Measurements from ENCODE around the gene C6orf136.

Gene C6orf136

GRCh38 chr6:30679765-30680535, 33.0 kb downstream of the C6orf136 start:
- TF ChIP-seq, protein P1, sequence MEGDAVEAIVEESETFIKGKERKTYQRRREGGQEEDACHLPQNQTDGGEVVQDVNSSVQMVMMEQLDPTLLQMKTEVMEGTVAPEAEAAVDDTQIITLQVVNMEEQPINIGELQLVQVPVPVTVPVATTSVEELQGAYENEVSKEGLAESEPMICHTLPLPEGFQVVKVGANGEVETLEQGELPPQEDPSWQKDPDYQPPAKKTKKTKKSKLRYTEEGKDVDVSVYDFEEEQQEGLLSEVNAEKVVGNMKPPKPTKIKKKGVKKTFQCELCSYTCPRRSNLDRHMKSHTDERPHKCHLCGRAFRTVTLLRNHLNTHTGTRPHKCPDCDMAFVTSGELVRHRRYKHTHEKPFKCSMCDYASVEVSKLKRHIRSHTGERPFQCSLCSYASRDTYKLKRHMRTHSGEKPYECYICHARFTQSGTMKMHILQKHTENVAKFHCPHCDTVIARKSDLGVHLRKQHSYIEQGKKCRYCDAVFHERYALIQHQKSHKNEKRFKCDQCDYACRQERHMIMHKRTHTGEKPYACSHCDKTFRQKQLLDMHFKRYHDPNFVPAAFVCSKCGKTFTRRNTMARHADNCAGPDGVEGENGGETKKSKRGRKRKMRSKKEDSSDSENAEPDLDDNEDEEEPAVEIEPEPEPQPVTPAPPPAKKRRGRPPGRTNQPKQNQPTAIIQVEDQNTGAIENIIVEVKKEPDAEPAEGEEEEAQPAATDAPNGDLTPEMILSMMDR (IDR thresholded peaks at IDR 0.05), result no peak
- H3K27ac ChIP-seq, result peak overlapping the region; percentile 95
- H3K36me3 ChIP-seq, result peaks cover 67% of the 10 kb centered on the region
- no peaks in the 10 kb centered on the region for H3K27me3 ChIP-seq
- H3K4me3 ChIP-seq (ENCODE audit: low read depth in 1 of 2, low read length in 1 of 2), result peak overlapping the region; percentile 95 to 100
- H3K4me1 ChIP-seq (ENCODE audit: control insufficient read depth in 1 of 2, insufficient read depth in 1 of 2, low read depth in 1 of 2, low read length in 1 of 2), result peaks cover 37 to 55% of the 10 kb centered on the region in 2 experiments
- no peaks in the 10 kb centered on the region for H3K9me3 ChIP-seq

GRCh38 chr6:30681766-30682142, 34.8 kb downstream of the C6orf136 start:
- H3K4me1 ChIP-seq (ENCODE audit: control insufficient read depth in 1 of 2, insufficient read depth in 1 of 2, low read depth in 1 of 2, low read length in 1 of 2), result peaks cover 37 to 65% of the 10 kb centered on the region in 2 experiments
- H3K27ac ChIP-seq, result peak overlapping the region; percentile 95
- H3K27me3 ChIP-seq, result no peaks in the 10 kb centered on the region
- TF ChIP-seq, protein P1 (IDR thresholded peaks at IDR 0.05), result no peak
- H3K36me3 ChIP-seq, result peaks cover 55% of the 10 kb centered on the region
- H3K9me3 ChIP-seq, result no peaks in the 10 kb centered on the region
- peak overlapping the region; percentile 95 to 100 for H3K4me3 ChIP-seq (ENCODE audit: low read depth in 1 of 2, low read length in 1 of 2)

- Histone ChIP-seq H3K27me3 (no peaks in the 10 kb centered on the region), H3K9me3 (no peaks in the 10 kb centered on the region), H3K4me1 (ENCODE audit: control insufficient read depth in 1 of 2, insufficient read depth in 1 of 2, low read depth in 1 of 2, low read length in 1 of 2) (peaks cover 44 to 66% of the 10 kb centered on the region in 2 experiments), H3K4me3 (ENCODE audit: low read depth in 1 of 2, low read length in 1 of 2) (peak overlapping the region; percentile 95 to 100), H3K36me3 (peaks cover 49% of the 10 kb centered on the region), H3K27ac (peak overlapping the region; percentile 95)
- TF ChIP-seq, protein P1 (IDR thresholded peaks at IDR 0.05), result peak; percentile 38
Measured at GRCh38 chr6:30682143-30683117, 35.5 kb downstream of the C6orf136 start.

DNA sequence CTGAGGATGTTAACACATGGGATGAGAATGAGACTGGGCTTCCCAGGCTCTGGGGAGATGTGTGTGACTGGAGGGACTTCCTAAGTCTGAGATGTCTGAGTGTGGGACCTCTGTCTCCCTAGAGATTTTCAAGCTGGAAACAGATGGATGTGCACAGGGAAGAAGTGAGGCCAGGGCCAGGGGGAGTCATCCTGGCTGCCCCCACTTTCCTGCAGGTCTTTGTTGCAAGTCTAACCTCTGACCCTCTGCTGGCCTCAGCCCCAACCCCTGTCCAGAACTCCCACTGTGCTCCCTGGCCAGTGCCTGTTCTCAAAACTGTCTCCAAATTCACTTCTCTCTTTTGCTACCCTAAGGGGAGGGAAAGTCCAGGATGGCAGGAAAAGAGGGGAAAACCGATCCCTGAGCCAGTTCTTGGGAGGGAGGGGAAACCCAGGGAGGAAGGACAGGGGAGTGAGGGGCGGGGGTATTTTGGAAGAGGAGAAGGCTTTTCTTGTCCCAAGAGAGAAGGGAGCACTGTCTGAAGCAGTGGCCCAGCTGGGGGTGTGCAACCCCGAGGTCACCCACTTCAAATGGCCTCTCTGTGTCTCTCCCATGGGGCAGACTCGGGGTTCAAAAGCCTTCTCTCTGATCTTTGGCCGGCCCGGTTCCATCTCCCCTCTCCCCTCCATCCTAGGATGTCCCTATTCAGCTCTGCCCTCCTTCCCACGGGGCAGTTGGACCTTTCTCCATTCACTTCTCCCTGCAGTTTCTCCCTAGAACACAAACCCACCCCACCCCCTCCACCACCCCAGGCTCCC, 36.4 kb downstream of the C6orf136 start:
- Histone ChIP-seq H3K9me3 (no peaks in the 10 kb centered on the region), H3K4me1 (ENCODE audit: control insufficient read depth in 1 of 2, insufficient read depth in 1 of 2, low read depth in 1 of 2, low read length in 1 of 2) (peaks cover 53 to 76% of the 10 kb centered on the region in 2 experiments), H3K27ac (peak overlapping the region; percentile 95), H3K36me3 (peaks cover 39% of the 10 kb centered on the region), H3K27me3 (no peaks in the 10 kb centered on the region), H3K4me3 (ENCODE audit: low read depth in 1 of 2, low read length in 1 of 2) (peak overlapping the region; percentile 95 to 100)
- TF ChIP-seq, protein P1 (IDR thresholded peaks at IDR 0.05), result no peak

DNA sequence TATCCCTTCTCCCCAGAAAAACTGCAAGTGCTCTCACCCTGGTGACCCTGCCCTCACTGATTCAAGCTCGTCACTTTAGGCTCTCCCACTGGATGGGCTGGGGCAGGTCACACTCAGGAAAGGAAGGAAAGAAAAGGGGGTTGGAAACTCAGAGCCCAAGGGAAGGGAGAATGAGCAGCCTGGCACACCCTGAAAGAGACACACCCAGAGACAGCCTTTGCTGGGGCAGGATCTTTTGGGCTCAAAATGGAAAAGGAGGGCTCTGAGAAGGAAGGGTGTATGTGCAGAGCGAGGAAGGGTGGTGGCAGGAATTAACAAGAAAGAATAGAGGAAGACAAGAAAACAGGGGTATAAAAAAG, 37.0 kb downstream of the C6orf136 start:
- Histone ChIP-seq H3K9me3 (no peaks in the 10 kb centered on the region), H3K27ac (peak overlapping the region; percentile 95), H3K4me3 (ENCODE audit: low read depth in 1 of 2, low read length in 1 of 2) (peak overlapping the region; percentile 95 to 100), H3K4me1 (ENCODE audit: control insufficient read depth in 1 of 2, insufficient read depth in 1 of 2, low read depth in 1 of 2, low read length in 1 of 2) (peaks cover 53 to 76% of the 10 kb centered on the region in 2 experiments), H3K27me3 (no peaks in the 10 kb centered on the region), H3K36me3 (peaks cover 33% of the 10 kb centered on the region)
- TF ChIP-seq, protein P1 (IDR thresholded peaks at IDR 0.05), result no peak

All from neutrophil (primary cell).